CD4-positive, alpha-beta T cell treated with Interleukin-21 for 1 hour (primary cell): ENCODE data around the gene EML5.

ENCODE experiments used
- DNase-seq: peaks from one replicate; pipeline ENCODE4 v3.0.0-alpha.2; 2020

Gene EML5

GRCh38 chr14:88698651-88699050 lies 94.1 kb downstream of the EML5 start:
- no peak for DNase-seq

GRCh38 chr14:88695870-88696269 lies 96.9 kb downstream of the EML5 start:
- no peak for DNase-seq

GRCh38 chr14:88688386-88688785 lies 104.4 kb downstream of the EML5 start:
- no peak for DNase-seq

GRCh38 chr14:88683119-88683518 lies 109.6 kb downstream of the EML5 start:
- DNase-seq: no peak

GRCh38 chr14:88682495-88683114 lies 110.1 kb downstream of the EML5 start:
- DNase-seq: no peak

GRCh38 chr14:88681755-88682494 lies 110.8 kb downstream of the EML5 start:
- no peak for DNase-seq

- no peak for DNase-seq
Measured at GRCh38 chr14:88669346-88669745, 123.4 kb downstream of the EML5 start.

- no peak for DNase-seq
Measured at GRCh38 chr14:88668448-88669116, 124.2 kb downstream of the EML5 start.

GRCh38 chr14:88667555-88668273 lies 125.0 kb downstream of the EML5 start:
- peak; percentile 65 for DNase-seq

- DNase-seq: no peak
Measured at GRCh38 chr14:88660056-88660455, 132.7 kb downstream of the EML5 start.

- DNase-seq: no peak
Measured at GRCh38 chr14:88639221-88639620, 153.5 kb downstream of the EML5 start.

GRCh38 chr14:88632512-88632911 lies 160.2 kb downstream of the EML5 start:
- no peak for DNase-seq

GRCh38 chr14:88631091-88631490 lies 161.7 kb downstream of the EML5 start:
- DNase-seq: no peak

- no peak for DNase-seq
Measured at GRCh38 chr14:88630565-88630964, 162.2 kb downstream of the EML5 start.

- DNase-seq: no peak
Measured at GRCh38 chr14:88628462-88628861, 164.3 kb downstream of the EML5 start.

- no peak for DNase-seq
Measured at GRCh38 chr14:88628033-88628432, 164.7 kb downstream of the EML5 start.

- no peak for DNase-seq
Measured at GRCh38 chr14:88625671-88626070, 167.1 kb downstream of the EML5 start.

GRCh38 chr14:88621100-88621499 lies 171.7 kb downstream of the EML5 start:
- no peak for DNase-seq

- DNase-seq: no peak
Measured at GRCh38 chr14:88618476-88618875, 174.3 kb downstream of the EML5 start.

GRCh38 chr14:88617479-88617878 lies 175.3 kb downstream of the EML5 start:
- no peak for DNase-seq

GRCh38 chr14:88616697-88617096 lies 176.1 kb downstream of the EML5 start:
- DNase-seq: no peak

GRCh38 chr14:88614218-88614907 lies 178.4 kb downstream of the EML5 start:
- DNase-seq: no peak

- DNase-seq: peak; percentile 4
Measured at GRCh38 chr14:88613552-88614010, 179.2 kb downstream of the EML5 start.
